Bronchial epithelial cell (primary cell): ENCODE results near the gene LDB3. TPM values are rescaled to one million over a fixed set of nuclear protein-coding genes. Genes with fewer than 3 reads are reported as not detected.

Experiments used
- DNase-seq: peaks from one replicate; pipeline ENCODE4 v3.0.0-alpha.2; 2010; ENCODE audit warnings: low read depth
- FAIRE-seq: peaks from 2 replicates; lab custom pipeline; 2011; peaks lifted over from hg19 to GRCh38; lab: Jason Lieb, UNC
- H3K27me3 ChIP-seq: 2 replicates; pipeline ENCODE4 v1.5.1; 2011; ENCODE audit warnings: low read length; ENCODE audit not compliant: control insufficient read depth, insufficient read depth
- H3K36me3 ChIP-seq: 2 replicates; pipeline ENCODE4 v1.5.1; 2011; ENCODE audit warnings: low read length; ENCODE audit not compliant: control insufficient read depth, insufficient read depth
- H3K4me3 ChIP-seq: 2 replicates; pipeline ENCODE4 v1.5.1; 2011; ENCODE audit warnings: mild to moderate bottlenecking, low read depth, low read length, control low read depth
- total RNA-seq: library from RNA; depleted of rRNA; stranded (reverse); fragments of >200 nt; gene quantifications from 2 replicates; pipeline ENCODE4 v1.2.1, GENCODE V29; 2014
- TF ChIP-seq, protein P1 (sequence below): IDR thresholded peaks from 2 replicates; pipeline ENCODE4 v1.5.1; 2011; ENCODE audit warnings: mild to moderate bottlenecking, moderate library complexity, low read length, control low read depth, inconsistent platforms; ENCODE audit not compliant: insufficient read depth, severe bottlenecking

LDB3 gene
- total RNA-seq, 1 donor from 2014 or later: not detected

DNA sequence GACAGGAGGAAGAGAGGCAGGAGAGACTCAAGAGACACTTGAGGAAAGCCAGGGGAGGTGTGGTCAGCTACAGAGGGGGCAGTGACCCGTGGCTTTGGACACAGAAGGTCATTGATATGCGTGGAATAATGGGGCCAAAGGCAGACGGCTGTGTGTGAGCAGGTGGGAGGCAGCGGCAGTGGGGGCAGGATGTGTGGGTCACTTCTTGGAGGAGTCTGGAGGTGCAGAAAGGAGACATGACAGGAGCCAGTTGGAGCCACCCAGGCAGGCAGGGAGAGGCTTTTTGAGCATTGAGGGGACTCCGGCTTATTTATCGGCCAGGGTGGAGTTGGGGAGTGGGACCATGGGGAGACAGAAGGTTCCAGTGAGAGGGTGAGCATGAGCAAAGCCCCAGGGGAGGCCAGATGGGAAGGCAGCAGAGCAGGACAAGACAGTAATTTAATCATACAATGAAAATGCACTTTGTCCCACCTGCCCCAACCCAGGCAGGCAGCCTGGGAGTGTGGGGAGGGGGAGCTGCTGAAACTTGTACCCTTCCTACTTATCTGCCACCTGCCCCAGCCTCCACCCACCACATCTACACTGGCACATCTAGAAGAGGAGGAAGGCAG lies 5.0 kb downstream of the LDB3 start:
- FAIRE-seq (no peak), DNase-seq (no peak)
- TF ChIP-seq, protein P1, sequence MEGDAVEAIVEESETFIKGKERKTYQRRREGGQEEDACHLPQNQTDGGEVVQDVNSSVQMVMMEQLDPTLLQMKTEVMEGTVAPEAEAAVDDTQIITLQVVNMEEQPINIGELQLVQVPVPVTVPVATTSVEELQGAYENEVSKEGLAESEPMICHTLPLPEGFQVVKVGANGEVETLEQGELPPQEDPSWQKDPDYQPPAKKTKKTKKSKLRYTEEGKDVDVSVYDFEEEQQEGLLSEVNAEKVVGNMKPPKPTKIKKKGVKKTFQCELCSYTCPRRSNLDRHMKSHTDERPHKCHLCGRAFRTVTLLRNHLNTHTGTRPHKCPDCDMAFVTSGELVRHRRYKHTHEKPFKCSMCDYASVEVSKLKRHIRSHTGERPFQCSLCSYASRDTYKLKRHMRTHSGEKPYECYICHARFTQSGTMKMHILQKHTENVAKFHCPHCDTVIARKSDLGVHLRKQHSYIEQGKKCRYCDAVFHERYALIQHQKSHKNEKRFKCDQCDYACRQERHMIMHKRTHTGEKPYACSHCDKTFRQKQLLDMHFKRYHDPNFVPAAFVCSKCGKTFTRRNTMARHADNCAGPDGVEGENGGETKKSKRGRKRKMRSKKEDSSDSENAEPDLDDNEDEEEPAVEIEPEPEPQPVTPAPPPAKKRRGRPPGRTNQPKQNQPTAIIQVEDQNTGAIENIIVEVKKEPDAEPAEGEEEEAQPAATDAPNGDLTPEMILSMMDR: no peak
- Histone ChIP-seq H3K36me3 (no peaks in the 10 kb centered on the region), H3K4me3 (no peak overlapping the region), H3K27me3 (peaks cover 4% of the 10 kb centered on the region)

DNA sequence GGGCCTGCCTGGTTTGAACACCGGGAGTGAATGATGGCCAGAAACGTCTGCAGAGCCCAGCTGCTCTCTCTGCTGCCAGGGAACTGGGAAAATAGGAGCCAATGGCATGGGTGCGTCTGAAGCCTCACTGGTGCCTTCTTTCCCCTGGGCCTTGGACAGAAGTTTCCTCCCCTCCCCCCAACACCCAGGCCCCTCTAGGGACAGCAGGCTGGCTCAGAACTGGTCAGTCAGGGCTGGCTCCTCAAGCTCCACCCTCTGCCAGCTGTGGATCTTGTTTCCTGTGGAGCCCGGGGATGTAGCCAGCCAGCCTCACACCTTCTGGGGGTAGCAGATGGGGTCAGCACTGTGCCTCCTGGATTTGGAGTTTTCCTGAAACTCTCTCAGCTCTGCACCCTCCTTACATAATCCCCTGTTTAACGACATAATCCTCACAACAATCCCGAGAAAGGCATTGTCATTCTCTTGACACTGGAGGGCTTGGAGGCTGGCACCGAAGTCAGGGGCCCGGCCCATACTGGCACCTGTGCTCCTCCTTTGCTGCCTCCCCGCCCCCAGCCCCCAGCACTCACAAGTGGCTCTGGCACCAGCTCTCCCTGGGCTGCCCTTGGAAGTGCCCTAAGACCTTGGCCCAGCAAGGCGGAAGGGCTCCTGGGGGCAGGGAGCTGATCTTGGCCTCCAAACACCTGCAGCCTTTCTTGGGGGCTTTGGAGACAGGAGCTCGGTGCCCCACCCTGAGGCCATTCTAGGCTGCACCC lies 5.7 kb downstream of the LDB3 start:
- Histone ChIP-seq H3K27me3 (peaks cover 4% of the 10 kb centered on the region), H3K36me3 (no peaks in the 10 kb centered on the region), H3K4me3 (no peak overlapping the region)
- TF ChIP-seq, protein P1: no peak
- DNase-seq: no peak
- no peak for FAIRE-seq

DNA sequence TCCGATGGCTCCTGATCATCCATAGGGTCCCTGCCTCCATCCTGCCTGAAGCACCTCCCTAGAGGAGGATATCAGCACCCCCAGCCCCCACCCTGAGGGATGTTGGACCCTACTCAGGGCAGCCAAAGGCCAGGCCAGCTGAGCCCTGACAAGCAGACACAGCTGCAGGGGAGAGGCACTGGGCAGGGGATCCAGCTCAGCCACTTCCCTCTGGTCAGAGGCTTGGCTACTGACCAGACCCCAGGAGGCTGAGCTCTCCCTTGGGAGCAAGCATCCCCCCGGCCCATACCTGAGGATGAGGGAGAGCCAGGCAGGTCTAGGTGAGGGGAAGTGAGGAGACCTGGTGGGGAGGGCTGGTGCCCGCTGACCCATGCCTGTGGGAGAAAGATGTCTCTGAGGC lies 6.6 kb downstream of the LDB3 start:
- no peak for FAIRE-seq
- TF ChIP-seq, protein P1: no peak
- peaks cover 4% of the 10 kb centered on the region for H3K27me3 ChIP-seq

DNA sequence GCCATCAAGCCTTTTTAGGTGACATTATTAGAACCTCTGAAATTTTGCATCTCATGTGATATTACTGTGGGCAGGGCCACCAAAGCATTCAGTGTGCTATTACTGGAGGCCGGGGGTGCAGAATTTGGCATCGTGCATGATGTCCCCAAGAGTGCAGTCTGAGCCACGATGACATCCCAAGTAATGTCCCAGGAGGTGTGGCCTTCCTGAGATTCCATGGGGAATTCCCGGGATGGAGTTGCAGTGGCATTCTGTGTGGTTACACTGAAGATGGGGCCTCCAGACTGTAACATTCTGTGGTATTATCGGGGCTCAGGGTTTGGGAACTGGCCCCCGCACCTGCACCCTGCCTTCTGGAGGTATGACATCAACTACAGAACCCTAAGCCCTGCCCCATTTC lies 9.1 kb downstream of the LDB3 start:
- H3K27me3 ChIP-seq: peaks cover 4% of the 10 kb centered on the region
- no peak overlapping the region for H3K4me3 ChIP-seq
- FAIRE-seq (no peak), DNase-seq (no peak)
- TF ChIP-seq, protein P1: no peak
- no peaks in the 10 kb centered on the region for H3K36me3 ChIP-seq

More for the DNA sequence above, 6.6 kb downstream of the LDB3 start:
- DNase-seq: no peak
- no peaks in the 10 kb centered on the region for H3K36me3 ChIP-seq
- H3K4me3 ChIP-seq: no peak overlapping the region

DNA sequence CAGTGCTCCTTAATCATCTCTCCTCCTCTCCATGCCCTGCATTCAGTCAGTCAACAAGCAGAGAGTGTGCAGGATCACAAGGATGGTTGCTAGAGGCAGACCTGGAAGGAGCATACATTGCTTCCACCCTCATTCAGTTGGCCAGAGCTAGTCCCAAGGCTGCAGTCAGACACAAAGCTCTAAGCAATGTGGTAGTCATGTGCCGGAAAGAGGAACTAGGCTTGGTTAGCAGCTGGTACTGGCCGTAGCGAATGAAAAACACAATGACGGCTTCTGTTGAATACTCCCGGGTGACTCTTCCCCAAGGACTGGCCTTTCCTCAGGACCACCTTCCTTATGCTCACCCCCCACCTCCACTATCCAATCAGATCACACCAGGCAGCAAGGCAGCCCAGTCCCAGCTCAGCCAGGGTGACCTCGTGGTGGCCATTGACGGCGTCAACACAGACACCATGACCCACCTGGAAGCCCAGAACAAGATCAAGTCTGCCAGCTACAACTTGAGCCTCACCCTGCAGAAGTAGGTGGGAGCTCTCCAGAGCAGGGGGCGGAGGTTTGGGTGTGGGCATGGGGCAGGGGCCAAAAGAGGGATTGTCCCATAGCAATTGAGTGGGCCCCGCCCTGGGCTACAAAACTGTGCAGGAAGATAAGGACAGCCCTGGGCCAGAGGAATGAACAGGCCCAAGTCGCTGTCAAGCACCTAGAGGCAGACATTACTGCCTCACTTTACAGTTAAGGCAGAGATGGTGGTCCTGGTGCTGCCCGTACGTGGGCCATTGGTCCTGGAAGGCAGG lies 10.9 kb downstream of the LDB3 start:
- DNase-seq (no peak), FAIRE-seq (no peak)
- Histone ChIP-seq H3K4me3 (no peak overlapping the region), H3K36me3 (no peaks in the 10 kb centered on the region), H3K27me3 (no peaks in the 10 kb centered on the region)
- TF ChIP-seq, protein P1: no peak
